IMR-90 (cell line): ENCODE data around the gene GTF2H1.

Experiments
- BHLHE40 ChIP-seq: fragments of 150-350 bp; IDR thresholded peaks from 2 replicates; pipeline ENCODE4 v1.6.1; 2016; ENCODE audit warnings: mild to moderate bottlenecking, low read depth, low read length
- CEBPB ChIP-seq: IDR thresholded peaks from 2 replicates; pipeline ENCODE4 v1.6.1; 2012; ENCODE audit warnings: low read depth, low read length, improper control_type of control experiment
- CHD1 ChIP-seq: IDR thresholded peaks from 2 replicates; pipeline ENCODE4 v1.6.1; 2012; ENCODE audit warnings: low read depth, low read length, improper control_type of control experiment
- ELK1 ChIP-seq: fragments of 150-350 bp; IDR thresholded peaks from 2 replicates; pipeline ENCODE4 v1.6.1; 2016; ENCODE audit warnings: low read depth, mild to moderate bottlenecking, low read length, moderate library complexity, borderline replicate concordance
- MAFK ChIP-seq: IDR thresholded peaks from 2 replicates; pipeline ENCODE4 v1.6.1; 2012; ENCODE audit warnings: low read depth, low read length, improper control_type of control experiment
- MXI1 ChIP-seq: IDR thresholded peaks from 2 replicates; pipeline ENCODE4 v1.6.1; 2012; ENCODE audit warnings: low read depth, mild to moderate bottlenecking, low read length, moderate library complexity, borderline replicate concordance
- NFE2L2 ChIP-seq: fragments of 150-350 bp; IDR thresholded peaks from 2 replicates; pipeline ENCODE4 v1.6.1; 2016; ENCODE audit warnings: low read depth, mild to moderate bottlenecking, low read length
- POLR2A ChIP-seq: IDR thresholded peaks from 2 replicates; pipeline ENCODE4 v1.6.1; 2012; ENCODE audit warnings: mild to moderate bottlenecking, low read depth, low read length
- RAD21 ChIP-seq: IDR thresholded peaks from 2 replicates; pipeline ENCODE4 v1.6.1; 2012; ENCODE audit warnings: low read length, improper control_type of control experiment
- RCOR1 ChIP-seq: IDR thresholded peaks from 2 replicates; pipeline ENCODE4 v1.6.1; 2012; ENCODE audit warnings: mild to moderate bottlenecking, low read length, improper control_type of control experiment; ENCODE audit not compliant: insufficient replicate concordance
- RFX5 ChIP-seq: IDR thresholded peaks from 2 replicates; pipeline ENCODE4 v1.8.0; 2012; ENCODE audit warnings: low read depth, mild to moderate bottlenecking, low read length, moderate library complexity
- SMC3 ChIP-seq: fragments of 150-350 bp; IDR thresholded peaks from 2 replicates; pipeline ENCODE4 v1.6.1; 2016; ENCODE audit warnings: low read depth, mild to moderate bottlenecking, antibody characterized with exemption, low read length, moderate library complexity
- USF2 ChIP-seq: fragments of 150-350 bp; IDR thresholded peaks from 2 replicates; pipeline ENCODE4 v1.6.1; 2017; ENCODE audit warnings: mild to moderate bottlenecking, antibody characterized with exemption, low read length, low read depth
- TF ChIP-seq, protein P1 (sequence below): conservative IDR thresholded peaks from 2 replicates; pipeline ENCODE4 v1.5.1; 2012; ENCODE audit warnings: mild to moderate bottlenecking, low read depth, low read length, improper control_type of control experiment

GRCh38 chr11:18280438-18281045 lies 41.8 kb upstream of the GTF2H1 start:
- TF ChIP-seq POLR2A (no peak), BHLHE40 (no peak), RAD21 (no peak), MXI1 (no peak), CEBPB (no peak), RFX5 (no peak), MAFK (no peak), SMC3 (no peak), CHD1 (no peak), RCOR1 (no peak), ELK1 (no peak), USF2 (no peak), NFE2L2 (no peak)
- TF ChIP-seq, protein P1, sequence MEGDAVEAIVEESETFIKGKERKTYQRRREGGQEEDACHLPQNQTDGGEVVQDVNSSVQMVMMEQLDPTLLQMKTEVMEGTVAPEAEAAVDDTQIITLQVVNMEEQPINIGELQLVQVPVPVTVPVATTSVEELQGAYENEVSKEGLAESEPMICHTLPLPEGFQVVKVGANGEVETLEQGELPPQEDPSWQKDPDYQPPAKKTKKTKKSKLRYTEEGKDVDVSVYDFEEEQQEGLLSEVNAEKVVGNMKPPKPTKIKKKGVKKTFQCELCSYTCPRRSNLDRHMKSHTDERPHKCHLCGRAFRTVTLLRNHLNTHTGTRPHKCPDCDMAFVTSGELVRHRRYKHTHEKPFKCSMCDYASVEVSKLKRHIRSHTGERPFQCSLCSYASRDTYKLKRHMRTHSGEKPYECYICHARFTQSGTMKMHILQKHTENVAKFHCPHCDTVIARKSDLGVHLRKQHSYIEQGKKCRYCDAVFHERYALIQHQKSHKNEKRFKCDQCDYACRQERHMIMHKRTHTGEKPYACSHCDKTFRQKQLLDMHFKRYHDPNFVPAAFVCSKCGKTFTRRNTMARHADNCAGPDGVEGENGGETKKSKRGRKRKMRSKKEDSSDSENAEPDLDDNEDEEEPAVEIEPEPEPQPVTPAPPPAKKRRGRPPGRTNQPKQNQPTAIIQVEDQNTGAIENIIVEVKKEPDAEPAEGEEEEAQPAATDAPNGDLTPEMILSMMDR: no peak
